WTC11 (cell line): ENCODE results near the gene SPOUT1. TPM values are rescaled to one million over a fixed set of nuclear protein-coding genes. Genes with fewer than 3 reads are reported as not detected.

ENCODE experiments used
- ATAC-seq: fragments of 200-7000 bp; cut with Tn5 transposase; 2 replicates; pipeline ENCODE4 v1.10.0; 2021; ENCODE audit warnings: mild to moderate bottlenecking, moderate library complexity
- CTCF ChIA-PET: fragments of 300-600 bp; sonication (Branson Sonifier 250); formaldehyde crosslinking; loops from one replicate; lab custom pipeline; 2021; ENCODE audit warnings: antibody characterized with exemption; lab: Charles Lee
- POLR2A ChIA-PET: fragments of 350-600 bp; sonication (Branson Sonifier 250); formaldehyde crosslinking; loops from one replicate; lab custom pipeline; 2021; ENCODE audit warnings: antibody characterized with exemption; lab: Charles Lee
- DNase-seq: peaks from one replicate; pipeline ENCODE4 v3.0.0; 2021; ENCODE audit warnings: low spot score
- H3K27ac Mint-ChIP-seq: 2 replicates; pipeline ENCODE4 v1.8.0; 2021; ENCODE audit warnings: mixed read lengths
- H3K27me3 Mint-ChIP-seq: 2 replicates; pipeline ENCODE4 v1.8.0; 2021; ENCODE audit warnings: low read depth, mild to moderate bottlenecking, moderate library complexity, mixed read lengths
- H3K36me3 Mint-ChIP-seq: 2 replicates; pipeline ENCODE4 v1.8.0; 2021; ENCODE audit warnings: mixed read lengths
- H3K4me1 Mint-ChIP-seq: 2 replicates; pipeline ENCODE4 v1.8.0; 2022; ENCODE audit warnings: mixed read lengths
- H3K4me3 Mint-ChIP-seq: 2 replicates; pipeline ENCODE4 v1.8.0; 2021; ENCODE audit warnings: mild to moderate bottlenecking, moderate library complexity, mixed read lengths
- H3K9me3 Mint-ChIP-seq: 2 replicates; pipeline ENCODE4 v1.8.0; 2021; ENCODE audit warnings: mixed read lengths
- E2F1 ChIP-seq: sonication (generic); formaldehyde crosslinking; IDR thresholded peaks from 2 replicates; pipeline ENCODE4 v1.8.0; 2022; ENCODE audit warnings: mild to moderate bottlenecking, missing genetic modification reagents
- ELF4 ChIP-seq: sonication (generic); formaldehyde crosslinking; IDR thresholded peaks from 2 replicates; pipeline ENCODE4 v1.8.1; 2022; ENCODE audit warnings: low read depth, mild to moderate bottlenecking, moderate library complexity, missing genetic modification reagents
- ETV6 ChIP-seq: sonication (generic); formaldehyde crosslinking; IDR thresholded peaks from 2 replicates; pipeline ENCODE4 v1.8.1; 2022; ENCODE audit warnings: mild to moderate bottlenecking, missing genetic modification reagents
- GABPB1 ChIP-seq: sonication (generic); formaldehyde crosslinking; IDR thresholded peaks from 2 replicates; pipeline ENCODE4 v1.8.1; 2023; ENCODE audit warnings: mild to moderate bottlenecking, missing genetic modification reagents
- HMGXB4 ChIP-seq: sonication (generic); formaldehyde crosslinking; IDR thresholded peaks from 2 replicates; pipeline ENCODE4 v1.8.1; 2023; ENCODE audit warnings: mild to moderate bottlenecking, moderate library complexity, missing genetic modification reagents
- JAZF1 ChIP-seq: fragments of 250-450 bp; sonication (Bioruptor Pico); IDR thresholded peaks from 2 replicates; pipeline ENCODE4 v1.9.0; 2021; ENCODE audit warnings: moderate library complexity, mild to moderate bottlenecking, inconsistent platforms
- NFE2L1 ChIP-seq: sonication (generic); formaldehyde crosslinking; IDR thresholded peaks from 2 replicates; pipeline ENCODE4 v1.8.1; 2023; ENCODE audit warnings: missing genetic modification reagents
- NFYB ChIP-seq: sonication (generic); formaldehyde crosslinking; conservative IDR thresholded peaks from 2 replicates; pipeline ENCODE4 v1.8.0; 2022; ENCODE audit warnings: low read depth, missing genetic modification reagents
- RORB ChIP-seq: fragments of 250-450 bp; sonication (Bioruptor Pico); IDR thresholded peaks from 2 replicates; pipeline ENCODE4 v1.9.0; 2021; ENCODE audit warnings: mild to moderate bottlenecking
- STAT6 ChIP-seq: sonication (generic); formaldehyde crosslinking; conservative IDR thresholded peaks from 2 replicates; pipeline ENCODE4 v1.8.1; 2023; ENCODE audit warnings: mild to moderate bottlenecking, low read depth, missing genetic modification reagents, moderate library complexity
- ZNF232 ChIP-seq: sonication (generic); formaldehyde crosslinking; IDR thresholded peaks from 2 replicates; pipeline ENCODE4 v1.8.0; 2022; ENCODE audit warnings: mild to moderate bottlenecking, missing genetic modification reagents
- ZNF263 ChIP-seq: sonication (generic); formaldehyde crosslinking; IDR thresholded peaks from 2 replicates; pipeline ENCODE4 v1.8.1; 2022; ENCODE audit warnings: low read depth, mild to moderate bottlenecking, moderate library complexity, missing genetic modification reagents
- ZNF396 ChIP-seq: fragments of 250-450 bp; sonication (Bioruptor Pico); IDR thresholded peaks from 2 replicates; pipeline ENCODE4 v1.8.0; 2021; ENCODE audit warnings: mild to moderate bottlenecking, moderate library complexity, borderline replicate concordance
- ZSCAN18 ChIP-seq: fragments of 250-450 bp; sonication (Bioruptor Pico); IDR thresholded peaks from 2 replicates; pipeline ENCODE4 v2.1.2; 2022; ENCODE audit warnings: mild to moderate bottlenecking, moderate library complexity
- total RNA-seq: library from RNA; stranded (reverse); gene quantifications from 3 replicates; pipeline ENCODE4 v1.2.3, GENCODE V29; 2021

SPOUT1 gene
- total RNA-seq, 1 experiment from 2014 or later, result 79.3 TPM

GRCh38 chr9:128841694-128842492 lies 12.3 kb upstream of the SPOUT1 start (continued):
- no peak for TF ChIP-seq HMGXB4 (CRISPR knock-in tag)

GRCh38 chr9:128840524-128840923 lies 10.9 kb upstream of the SPOUT1 start:
- Mint-ChIP-seq H3K4me1 (no peaks in the 10 kb centered on the region), H3K36me3 (peaks cover 26% of the 10 kb centered on the region), H3K9me3 (no peaks in the 10 kb centered on the region), H3K27ac (no peak overlapping the region), H3K4me3 (no peak overlapping the region), H3K27me3 (no peaks in the 10 kb centered on the region)
- no peak for DNase-seq
- CTCF ChIA-PET, result interaction anchor here (0.6 kb wide), 1 partner anchor 87 kb away, joined by 3 read pairs; no protein-coding TSS in a partner anchor
- no peak for ATAC-seq
- TF ChIP-seq NFYB (CRISPR knock-in tag), result no peak
- no peak for TF ChIP-seq NFE2L1 (CRISPR knock-in tag)
- TF ChIP-seq ZNF263 (CRISPR knock-in tag), result no peak
- TF ChIP-seq ZNF232 (CRISPR knock-in tag), result no peak
- no peak for TF ChIP-seq JAZF1 (CRISPR knock-in tag)
- no peak for TF ChIP-seq STAT6 (CRISPR knock-in tag)
- no peak for TF ChIP-seq ELF4
- no peak for TF ChIP-seq RORB (CRISPR knock-in tag)
- TF ChIP-seq ZSCAN18 (CRISPR knock-in tag), result no peak
- TF ChIP-seq ETV6, result no peak
- no peak for TF ChIP-seq ZNF396
- POLR2A ChIA-PET, result no interaction called here

GRCh38 chr9:128838338-128838737 lies 8.7 kb upstream of the SPOUT1 start:
- Mint-ChIP-seq H3K27ac (no peak overlapping the region), H3K9me3 (no peaks in the 10 kb centered on the region), H3K4me1 (no peaks in the 10 kb centered on the region), H3K36me3 (peaks cover 38% of the 10 kb centered on the region), H3K27me3 (no peaks in the 10 kb centered on the region), H3K4me3 (no peak overlapping the region)
- ATAC-seq (no peak), DNase-seq (no peak)
- TF ChIP-seq E2F1 (no peak), GABPB1 (CRISPR knock-in tag) (0 out of 2 replicates have a peak, but pooled peaks have one; percentile 18)
- ChIA-PET POLR2A (interaction anchor here (0.5 to 0.6 kb wide), 2 partner anchors 111 to 114 kb away, joined by 4 to 12 read pairs; no protein-coding TSS in a partner anchor), CTCF (interaction anchor here (0.5 to 1.7 kb wide), 3 partner anchors 20 to 216 kb away, joined by 4 to 6 read pairs (median 4); partner anchors contain the start of genes ENDOG and SH3GLB2)
